ENCODE data around the gene SCN3A.

GRCh38 chr2:165208094-165208493, 4.2 kb upstream of the SCN3A start:
- TF ChIP-seq CTCF (IDR thresholded peaks at IDR 0.05): no peak
- TF ChIP-seq EP300 (IDR thresholded peaks at IDR 0.05): no peak
- TF ChIP-seq POLR2A (IDR thresholded peaks at IDR 0.05): no peak
